Suppressor macrophage (primary cell): ENCODE data around the gene SYNE4.
"Not testable (repeated sequence)": the region's sequence is repeated elsewhere in the genome, so short reads cannot be mapped to it uniquely, and the experiment has no call there.

Experiments
- DNase-seq, 4 experiments: peaks; one replicate each; pipeline ENCODE4 v3.0.0-alpha.2; 2020 to 2022

SYNE4 gene

GRCh38 chr19:35990771-35991730 lies 17.6 kb downstream of the SYNE4 start:
- no peak for DNase-seq

GRCh38 chr19:35990156-35990555 lies 18.5 kb downstream of the SYNE4 start:
- no peak for DNase-seq

GRCh38 chr19:35988824-35989223 lies 19.8 kb downstream of the SYNE4 start:
- DNase-seq = no peak

- no peak for DNase-seq
Measured at GRCh38 chr19:35987571-35987896, 21.1 kb downstream of the SYNE4 start.

GRCh38 chr19:35986664-35987570 lies 21.7 kb downstream of the SYNE4 start:
- peak; percentile 56 to 79 (median 69) for DNase-seq

- DNase-seq = no peak
Measured at GRCh38 chr19:35986111-35986510, 22.5 kb downstream of the SYNE4 start.

- DNase-seq = no peak
Measured at GRCh38 chr19:35983177-35983576, 25.4 kb downstream of the SYNE4 start.

GRCh38 chr19:35980997-35981396 lies 27.6 kb downstream of the SYNE4 start:
- DNase-seq = not testable (repeated sequence)

- DNase-seq = no peak
Measured at GRCh38 chr19:35978832-35979365, 29.7 kb downstream of the SYNE4 start.

GRCh38 chr19:35978271-35978670 lies 30.3 kb downstream of the SYNE4 start:
- DNase-seq = no peak

GRCh38 chr19:35977446-35978222 lies 31.0 kb downstream of the SYNE4 start:
- DNase-seq = peak in 3 of 4 experiments; percentile 22 to 41 (median 25)

- DNase-seq = peak in 2 of 4 experiments; percentile 33 to 49
Measured at GRCh38 chr19:35975608-35976214, 32.9 kb downstream of the SYNE4 start.

- DNase-seq = peak; percentile 49 to 69 (median 60)
Measured at GRCh38 chr19:35973487-35973886, 35.1 kb downstream of the SYNE4 start.

GRCh38 chr19:35966771-35967170 lies 41.8 kb downstream of the SYNE4 start:
- DNase-seq = no peak

GRCh38 chr19:35963514-35963913 lies 45.1 kb downstream of the SYNE4 start:
- DNase-seq = peak; percentile 58 to 78 (median 69)

- no peak for DNase-seq
Measured at GRCh38 chr19:35960432-35960972, 48.1 kb downstream of the SYNE4 start.

GRCh38 chr19:35959968-35960320 lies 48.7 kb downstream of the SYNE4 start:
- DNase-seq = no peak

GRCh38 chr19:35959040-35959967 lies 49.3 kb downstream of the SYNE4 start:
- peak; percentile 76 to 89 (median 86) for DNase-seq

GRCh38 chr19:35958660-35959039 lies 50.0 kb downstream of the SYNE4 start:
- no peak for DNase-seq

- not testable (repeated sequence) for DNase-seq
Measured at GRCh38 chr19:35957411-35957810, 51.2 kb downstream of the SYNE4 start.
